ENCODE results near the gene SNX30. TPM values are rescaled to one million over a fixed set of nuclear protein-coding genes. Genes with fewer than 3 reads are reported as not detected.
A peak's percentile ranks its signal among the peaks of the same experiment; 100 is the strongest.

SNX30 gene
- total RNA-seq, 1 donor from 2014 or later = 1.9 TPM

DNA sequence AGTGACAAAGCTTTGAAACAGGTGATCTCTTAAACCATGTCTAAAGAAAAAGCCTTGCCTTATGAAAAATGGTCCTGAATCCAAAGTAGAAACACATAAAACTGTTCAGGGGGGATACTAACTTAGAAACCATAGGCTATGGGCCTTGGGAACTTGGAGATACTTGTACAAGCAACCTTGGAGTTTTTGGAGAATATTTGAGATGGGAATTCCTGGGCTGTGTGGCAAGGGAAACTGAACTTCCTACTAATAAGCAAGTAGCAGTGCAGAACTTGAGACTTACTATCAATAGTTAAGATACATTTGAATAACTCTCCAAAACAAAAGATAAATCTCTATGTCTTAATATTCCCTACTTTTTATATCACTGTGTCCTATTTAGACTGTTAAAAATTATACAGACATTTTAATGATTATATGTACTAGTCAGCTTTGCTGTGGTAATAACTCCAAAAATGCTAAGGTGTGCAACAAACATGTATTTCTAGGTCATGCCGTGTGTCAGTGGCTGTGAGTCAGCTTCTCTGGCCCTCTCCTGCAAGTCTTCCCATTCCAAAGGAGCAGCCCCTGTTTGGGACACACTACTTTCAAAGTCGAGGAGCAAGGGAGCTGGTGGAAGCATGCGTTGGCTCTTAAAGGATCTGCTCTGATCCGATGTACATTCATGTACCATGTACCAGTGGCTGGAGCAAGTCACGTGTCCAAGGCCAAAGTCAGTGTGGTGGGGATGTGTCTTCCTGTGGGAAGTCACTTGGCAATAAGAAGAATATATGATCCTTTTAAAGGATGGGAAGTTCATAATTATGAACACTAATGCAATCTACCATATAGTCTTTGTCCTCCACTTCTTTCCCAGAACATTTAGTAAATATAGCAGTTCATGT is 39.6 kb downstream of the SNX30 start:
- peaks cover 4% of the 10 kb centered on the region for H3K27me3 Mint-ChIP-seq (ENCODE audit: insufficient read depth)
- intact Hi-C loops (cut with micrococcal nuclease) = loop anchor here (5.0 kb wide), 2 partner anchors 38 to 123 kb away; partner anchors contain the start of gene SNX30
- H3K27ac Mint-ChIP-seq = no peak overlapping the region
- H3K4me3 Mint-ChIP-seq = no peak overlapping the region
- no peaks in the 10 kb centered on the region for H3K9me3 Mint-ChIP-seq
- DNase-seq (ENCODE audit: low spot score) = no peak
- peaks cover 17% of the 10 kb centered on the region for H3K4me1 Mint-ChIP-seq (ENCODE audit: low read depth)
- H3K36me3 Mint-ChIP-seq (ENCODE audit: low read depth) = no peaks in the 10 kb centered on the region

GRCh38 chr9:112792670-112793069 is 42.1 kb downstream of the SNX30 start:
- Mint-ChIP-seq H3K27ac (no peak overlapping the region), H3K9me3 (no peaks in the 10 kb centered on the region), H3K4me3 (no peak overlapping the region), H3K4me1 (ENCODE audit: low read depth) (peaks cover 7% of the 10 kb centered on the region), H3K27me3 (ENCODE audit: insufficient read depth) (peaks cover 4% of the 10 kb centered on the region), H3K36me3 (ENCODE audit: low read depth) (no peaks in the 10 kb centered on the region)
- intact Hi-C loops (cut with micrococcal nuclease) = loop anchor here (1.0 to 5.0 kb wide), 7 partner anchors 40 to 695 kb away; partner anchors contain the start of gene SNX30
- no peak for DNase-seq (ENCODE audit: low spot score)

DNA sequence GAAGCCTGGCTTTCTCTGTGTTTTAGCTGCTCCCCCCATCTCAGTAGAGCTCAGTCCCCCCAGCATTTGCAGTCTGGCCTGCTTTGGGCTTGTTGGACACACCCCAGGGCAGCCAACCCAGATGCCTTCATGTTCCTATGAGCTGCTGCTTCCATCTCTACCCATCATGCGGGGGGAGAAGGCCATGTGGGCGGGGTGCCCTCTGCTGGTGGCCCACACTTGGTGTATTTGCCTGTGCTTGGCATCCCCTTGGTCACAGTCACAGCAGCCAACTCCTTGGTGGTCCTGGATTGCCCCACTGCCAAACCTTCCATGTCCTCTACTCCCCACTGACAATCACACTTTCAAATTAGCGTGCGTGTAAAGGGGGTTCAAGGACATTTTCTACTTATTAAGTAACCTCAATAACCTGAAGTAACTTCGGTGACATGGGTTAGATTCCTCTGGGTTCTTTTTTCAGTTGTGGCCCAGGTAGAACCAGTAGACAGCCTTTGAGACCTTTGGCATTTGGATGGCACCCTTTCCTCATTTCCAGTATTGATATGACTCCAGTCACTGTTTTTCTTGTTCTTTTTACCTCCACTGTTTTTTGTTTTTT is 42.8 kb downstream of the SNX30 start:
- Mint-ChIP-seq H3K4me3 (no peak overlapping the region), H3K4me1 (ENCODE audit: low read depth) (peaks cover 7% of the 10 kb centered on the region), H3K27me3 (ENCODE audit: insufficient read depth) (peaks cover 4% of the 10 kb centered on the region), H3K9me3 (no peaks in the 10 kb centered on the region), H3K27ac (no peak overlapping the region), H3K36me3 (ENCODE audit: low read depth) (no peaks in the 10 kb centered on the region)
- intact Hi-C loops (cut with micrococcal nuclease) = loop anchor here (1.0 to 5.0 kb wide), 7 partner anchors 41 to 696 kb away; partner anchors contain the start of gene SNX30
- DNase-seq (ENCODE audit: low spot score) = peak; percentile 67

DNA sequence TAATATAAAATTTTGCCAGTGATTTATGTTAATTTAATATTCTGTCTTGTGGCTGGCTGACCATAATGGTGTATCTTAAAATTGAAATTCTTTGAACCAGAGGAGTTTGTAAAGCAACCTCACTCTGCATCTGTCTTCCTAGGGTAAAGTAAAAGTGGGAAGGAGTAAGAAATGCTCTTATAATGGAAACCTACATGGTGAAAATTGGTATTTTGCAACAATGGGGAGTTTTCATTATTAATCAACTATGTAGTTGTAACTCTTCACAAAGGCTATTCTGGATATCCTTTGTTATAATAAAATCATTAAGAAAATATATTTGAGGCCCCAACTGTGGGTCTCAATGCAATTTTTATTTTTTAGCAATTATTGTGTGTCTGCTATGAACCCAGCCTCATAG is 44.2 kb downstream of the SNX30 start:
- no peak overlapping the region for H3K27ac Mint-ChIP-seq
- H3K9me3 Mint-ChIP-seq = no peaks in the 10 kb centered on the region
- peaks cover 7% of the 10 kb centered on the region for H3K4me1 Mint-ChIP-seq (ENCODE audit: low read depth)
- intact Hi-C loops (cut with micrococcal nuclease) = loop anchor here (5.0 kb wide), 2 partner anchors 42 to 127 kb away; partner anchors contain the start of gene SNX30
- H3K27me3 Mint-ChIP-seq (ENCODE audit: insufficient read depth) = peaks cover 4% of the 10 kb centered on the region
- no peaks in the 10 kb centered on the region for H3K36me3 Mint-ChIP-seq (ENCODE audit: low read depth)
- no peak for DNase-seq (ENCODE audit: low spot score)
- no peak overlapping the region for H3K4me3 Mint-ChIP-seq

GRCh38 chr9:112795921-112796320 is 45.4 kb downstream of the SNX30 start:
- no peak for DNase-seq (ENCODE audit: low spot score)
- Mint-ChIP-seq H3K27me3 (ENCODE audit: insufficient read depth) (peaks cover 4% of the 10 kb centered on the region), H3K4me3 (no peak overlapping the region), H3K9me3 (no peaks in the 10 kb centered on the region), H3K36me3 (ENCODE audit: low read depth) (no peaks in the 10 kb centered on the region), H3K27ac (no peak overlapping the region), H3K4me1 (ENCODE audit: low read depth) (peaks cover 7% of the 10 kb centered on the region)
- intact Hi-C loops (cut with micrococcal nuclease) = no loop called here

GRCh38 chr9:112796485-112796884 is 45.9 kb downstream of the SNX30 start:
- peaks cover 7% of the 10 kb centered on the region for H3K4me1 Mint-ChIP-seq (ENCODE audit: low read depth)
- no peak for DNase-seq (ENCODE audit: low spot score)
- intact Hi-C loops (cut with micrococcal nuclease) = no loop called here
- peaks cover 4% of the 10 kb centered on the region for H3K27me3 Mint-ChIP-seq (ENCODE audit: insufficient read depth)
- no peak overlapping the region for H3K27ac Mint-ChIP-seq
- H3K4me3 Mint-ChIP-seq = no peak overlapping the region
- H3K9me3 Mint-ChIP-seq = no peaks in the 10 kb centered on the region
- no peaks in the 10 kb centered on the region for H3K36me3 Mint-ChIP-seq (ENCODE audit: low read depth)

DNA sequence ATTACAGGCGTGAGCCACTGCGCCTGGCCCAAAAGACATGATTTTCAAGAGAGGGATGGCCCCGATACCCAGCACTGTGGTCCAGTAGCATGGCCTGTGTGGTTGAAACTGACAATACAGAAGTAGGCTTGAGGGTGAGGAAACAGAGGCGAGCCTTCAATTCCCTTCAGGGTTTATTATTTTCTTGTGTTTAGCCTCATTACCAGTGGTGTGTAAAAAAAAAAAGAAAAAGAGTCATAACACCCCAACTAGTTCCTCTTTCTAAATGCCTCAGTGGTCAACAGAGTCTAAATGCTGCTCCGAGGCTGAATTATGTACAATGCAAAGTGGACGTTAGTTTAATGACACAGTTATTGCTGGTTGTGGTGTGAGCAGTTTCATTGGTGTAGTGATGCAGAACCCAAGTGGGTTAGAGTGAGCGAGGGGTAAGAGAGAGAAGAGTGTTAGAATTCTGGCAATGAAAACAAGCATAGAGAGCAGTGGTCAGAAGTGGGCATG is 58.8 kb downstream of the SNX30 start:
- Mint-ChIP-seq H3K4me1 (ENCODE audit: low read depth) (no peaks in the 10 kb centered on the region), H3K27ac (no peak overlapping the region), H3K9me3 (no peaks in the 10 kb centered on the region), H3K27me3 (ENCODE audit: insufficient read depth) (no peaks in the 10 kb centered on the region), H3K36me3 (ENCODE audit: low read depth) (no peaks in the 10 kb centered on the region), H3K4me3 (no peak overlapping the region)
- DNase-seq (ENCODE audit: low spot score) = no peak
- intact Hi-C loops (cut with micrococcal nuclease) = no loop called here

DNA sequence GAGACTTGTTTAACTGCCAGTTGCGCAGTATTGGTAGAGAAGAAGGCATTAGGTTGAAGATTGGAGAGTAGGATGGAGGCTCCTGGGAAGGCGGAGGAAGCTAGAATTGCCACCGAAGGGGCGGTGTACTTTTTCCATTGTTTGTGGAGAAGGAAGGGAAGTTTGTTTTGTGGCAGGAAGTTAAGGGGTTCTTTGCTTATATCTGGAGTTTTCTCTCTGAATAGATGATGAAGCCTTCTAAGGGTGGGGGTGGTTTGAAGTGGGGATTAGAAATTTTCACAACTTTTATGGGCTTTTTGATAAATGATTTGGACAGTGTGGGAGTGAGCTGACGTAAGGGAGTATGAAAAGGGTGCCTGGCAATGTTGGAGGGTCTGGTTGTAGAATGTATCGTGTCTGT is 59.3 kb downstream of the SNX30 start:
- DNase-seq (ENCODE audit: low spot score) = no peak
- Mint-ChIP-seq H3K27ac (no peak overlapping the region), H3K4me3 (no peak overlapping the region), H3K27me3 (ENCODE audit: insufficient read depth) (no peaks in the 10 kb centered on the region), H3K4me1 (ENCODE audit: low read depth) (no peaks in the 10 kb centered on the region), H3K36me3 (ENCODE audit: low read depth) (no peaks in the 10 kb centered on the region), H3K9me3 (no peaks in the 10 kb centered on the region)
- intact Hi-C loops (cut with micrococcal nuclease) = no loop called here

GRCh38 chr9:112810696-112811490 is 60.3 kb downstream of the SNX30 start:
- no peak overlapping the region for H3K4me3 Mint-ChIP-seq
- no peaks in the 10 kb centered on the region for H3K4me1 Mint-ChIP-seq (ENCODE audit: low read depth)
- H3K36me3 Mint-ChIP-seq (ENCODE audit: low read depth) = no peaks in the 10 kb centered on the region
- H3K9me3 Mint-ChIP-seq = no peaks in the 10 kb centered on the region
- no peak for DNase-seq (ENCODE audit: low spot score)
- no peak overlapping the region for H3K27ac Mint-ChIP-seq
- no peaks in the 10 kb centered on the region for H3K27me3 Mint-ChIP-seq (ENCODE audit: insufficient read depth)
- intact Hi-C loops (cut with micrococcal nuclease) = no loop called here

- intact Hi-C loops (cut with micrococcal nuclease) = no loop called here
Measured at GRCh38 chr9:112811518-112811917, 61.0 kb downstream of the SNX30 start.

GRCh38 chr9:112815868-112816267 is 65.3 kb downstream of the SNX30 start:
- Mint-ChIP-seq H3K27ac (no peak overlapping the region), H3K4me1 (ENCODE audit: low read depth) (no peaks in the 10 kb centered on the region), H3K27me3 (ENCODE audit: insufficient read depth) (peaks cover 3% of the 10 kb centered on the region), H3K9me3 (no peaks in the 10 kb centered on the region), H3K36me3 (ENCODE audit: low read depth) (peaks cover 5% of the 10 kb centered on the region), H3K4me3 (no peak overlapping the region)
- intact Hi-C loops (cut with micrococcal nuclease) = loop anchor here (5.0 kb wide), 1 partner anchor 374 kb away; no protein-coding TSS in a partner anchor
- no peak for DNase-seq (ENCODE audit: low spot score)

More at GRCh38 chr9:112811518-112811917, 61.0 kb downstream of the SNX30 start:
- Mint-ChIP-seq H3K27ac (no peak overlapping the region), H3K4me1 (ENCODE audit: low read depth) (no peaks in the 10 kb centered on the region), H3K36me3 (ENCODE audit: low read depth) (no peaks in the 10 kb centered on the region), H3K9me3 (no peaks in the 10 kb centered on the region), H3K4me3 (no peak overlapping the region), H3K27me3 (ENCODE audit: insufficient read depth) (peaks cover 3% of the 10 kb centered on the region)
- no peak for DNase-seq (ENCODE audit: low spot score)

- no peaks in the 10 kb centered on the region for H3K4me1 Mint-ChIP-seq (ENCODE audit: low read depth)
- intact Hi-C loops (cut with micrococcal nuclease) = loop anchor here (5.0 kb wide), 1 partner anchor 376 kb away; no protein-coding TSS in a partner anchor
- peaks cover 5% of the 10 kb centered on the region for H3K36me3 Mint-ChIP-seq (ENCODE audit: low read depth)
Measured at GRCh38 chr9:112817860-112818203, 67.3 kb downstream of the SNX30 start.

More at GRCh38 chr9:112817860-112818203, 67.3 kb downstream of the SNX30 start:
- no peak for DNase-seq (ENCODE audit: low spot score)
- Mint-ChIP-seq H3K4me3 (no peak overlapping the region), H3K27me3 (ENCODE audit: insufficient read depth) (peaks cover 3% of the 10 kb centered on the region), H3K27ac (no peak overlapping the region), H3K9me3 (no peaks in the 10 kb centered on the region)

All from activated T-helper 1 cell treated with anti-CD3 and anti-CD28 coated beads, Interleukin-12 subunit alpha, Interleukin-12 subunit beta, Interleukin-2, Interleukin-4 antibody, amounts not matched to agents 30 ng/mL and 10 ng/mL and 1 ng/mL, durations not matched to agents 14 hours and 24 hours and 36 hours (primary cell).